ENCODE data around the gene SLC49A4.

SLC49A4 gene

DNA sequence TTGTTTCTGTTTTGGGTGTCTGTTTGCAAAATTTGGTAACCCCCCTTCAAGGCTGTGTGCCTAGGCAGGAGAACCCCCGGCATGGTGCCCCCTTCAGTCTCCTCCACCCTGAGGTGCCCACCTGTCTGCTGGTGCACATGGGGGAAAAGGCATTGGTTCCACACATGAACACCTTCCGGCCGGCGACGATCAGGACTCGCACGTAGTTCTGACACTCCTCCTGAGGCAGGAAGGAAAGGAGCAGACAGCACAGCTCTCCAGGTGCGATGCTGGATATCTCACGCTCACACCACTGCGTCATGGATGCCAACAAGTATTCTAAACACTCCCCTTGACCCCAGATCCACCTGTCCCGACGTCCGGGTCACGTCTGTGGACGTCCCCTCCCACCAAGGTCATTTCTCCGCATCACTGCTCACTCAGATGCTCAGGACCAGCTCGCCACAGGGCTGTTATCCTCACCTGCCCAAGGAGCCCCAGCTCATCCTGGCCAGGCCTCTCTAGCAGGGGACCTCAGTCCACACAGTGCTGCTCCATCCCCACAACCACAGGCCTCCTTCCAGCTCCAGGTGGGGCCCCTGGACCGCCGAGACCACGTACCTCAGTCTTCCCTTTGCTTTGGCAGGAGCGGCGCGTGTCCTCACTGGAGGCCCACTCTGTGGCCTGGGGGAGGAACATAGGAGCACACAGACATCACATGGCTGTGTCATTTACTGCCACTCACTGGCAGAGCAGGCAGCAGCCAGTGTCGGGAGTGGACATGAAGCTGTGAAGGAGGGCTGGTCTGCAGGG lies 133.7 kb downstream of the SLC49A4 start:
- FAIRE-seq (no peak), DNase-seq (ENCODE audit: low spot score) (no peak)

DNA sequence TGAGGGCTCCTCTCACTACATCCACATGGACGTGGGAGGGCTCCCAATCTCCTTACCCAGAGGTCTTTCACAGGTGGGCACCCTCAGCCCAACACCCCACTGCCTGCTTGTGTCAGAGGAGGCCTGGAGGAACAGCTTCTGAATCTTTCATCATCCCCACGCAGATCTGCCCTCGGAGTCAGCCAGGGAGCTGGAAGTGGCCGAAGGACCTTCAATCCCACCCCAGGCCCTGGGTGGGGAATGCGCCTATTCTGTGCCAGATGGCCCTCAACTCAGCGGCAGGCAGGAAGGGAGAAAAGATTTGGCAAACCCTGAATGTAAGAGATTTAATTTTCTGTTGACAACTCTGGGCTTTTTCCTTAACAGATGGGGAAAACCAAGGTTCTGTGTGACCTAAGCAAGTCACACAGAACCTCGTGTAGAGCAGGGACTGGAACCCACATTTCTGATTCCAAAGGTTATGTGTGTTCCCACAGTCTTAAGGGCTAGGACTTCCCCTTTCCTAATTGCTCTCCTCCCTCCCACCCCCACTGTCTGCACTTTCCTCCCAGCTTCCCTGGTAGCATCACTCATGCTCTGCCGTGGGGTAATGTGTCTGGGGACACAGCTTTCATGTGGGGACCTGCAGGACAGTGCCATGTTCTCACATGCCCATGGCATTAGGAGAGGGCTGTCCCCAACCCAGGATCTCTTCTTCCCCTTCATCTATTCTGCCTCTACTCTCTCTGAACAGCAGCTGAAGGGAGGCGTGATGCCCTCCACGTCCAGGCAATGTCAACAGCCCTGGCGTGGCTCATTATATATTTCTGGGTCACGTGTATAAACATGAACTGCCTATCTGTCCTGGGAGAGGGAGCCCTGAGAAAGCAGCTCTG lies 134.6 kb downstream of the SLC49A4 start:
- no peak for DNase-seq (ENCODE audit: low spot score)

DNA sequence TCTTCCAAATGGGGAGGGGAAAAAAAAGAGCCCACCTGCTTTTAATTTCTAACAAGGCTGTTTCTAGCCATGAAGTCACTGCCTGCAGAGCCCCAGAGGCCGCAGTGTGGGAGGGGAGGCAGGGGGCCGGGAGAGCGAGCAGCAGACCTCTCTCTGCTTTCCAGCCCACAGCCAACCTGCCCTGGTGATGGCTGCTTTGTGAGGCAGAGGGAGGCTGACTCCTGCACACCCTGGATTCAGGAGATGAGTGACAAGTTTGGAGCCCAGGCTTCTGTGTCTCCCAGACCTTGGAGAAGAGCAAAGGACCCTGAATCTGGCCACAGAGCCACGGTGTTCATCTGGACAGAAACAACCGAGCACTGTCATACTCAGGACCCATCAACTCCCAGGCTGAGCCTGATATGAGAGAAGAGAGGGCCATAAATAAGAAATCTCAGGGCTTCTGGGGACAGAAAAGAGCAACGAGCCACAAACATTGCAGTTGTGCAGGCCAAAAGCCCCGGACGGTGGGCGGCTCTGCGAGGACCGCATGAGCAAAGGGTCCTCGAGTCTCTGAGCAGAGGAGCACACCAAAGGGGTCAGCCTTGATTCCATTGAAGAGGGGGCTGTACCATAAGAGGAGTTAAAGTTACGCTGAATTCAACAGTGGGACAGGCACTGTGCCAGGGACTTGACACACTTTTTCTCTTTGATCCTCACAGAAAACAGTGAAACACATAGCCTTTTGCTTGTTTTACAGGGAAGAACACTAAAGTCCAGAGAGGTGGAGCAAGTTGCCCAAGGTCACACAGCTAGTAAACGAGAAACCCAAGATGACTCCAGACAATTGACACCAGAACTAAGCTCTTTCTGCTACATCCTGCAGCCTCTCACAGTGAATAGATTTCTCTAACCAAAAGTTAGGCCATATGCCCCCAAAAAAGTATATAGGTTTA lies 135.5 kb downstream of the SLC49A4 start:
- DNase-seq (ENCODE audit: low spot score) (no peak), FAIRE-seq (no peak)

More for the DNA sequence above, 134.6 kb downstream of the SLC49A4 start:
- FAIRE-seq = no peak

Data from urothelium cell line (cell line).